Gastroesophageal sphincter (tissue), 3 donors: ENCODE results near the gene CD160.
"Not testable (repeated sequence)": the region's sequence is repeated elsewhere in the genome, so short reads cannot be mapped to it uniquely, and the experiment has no call there.

ENCODE experiments used
- CTCF ChIP-seq, 4 experiments: fragments of 200-600 bp in 2 of 4; fragments of 450-650 bp in 2 of 4; sonication (generic) in 1 of 4; IDR thresholded peaks; one replicate each; pipeline ENCODE4 v1.5.1; 2017 to 2019; ENCODE audit warnings: antibody characterized with exemption in 4 of 4, mild to moderate bottlenecking in 2 of 4, moderate library complexity in 2 of 4
- EP300 ChIP-seq: sonication (generic); formaldehyde crosslinking; IDR thresholded peaks from one replicate; pipeline ENCODE4 v1.6.1; 2017; ENCODE audit warnings: antibody characterized with exemption, mild to moderate bottlenecking

DNA sequence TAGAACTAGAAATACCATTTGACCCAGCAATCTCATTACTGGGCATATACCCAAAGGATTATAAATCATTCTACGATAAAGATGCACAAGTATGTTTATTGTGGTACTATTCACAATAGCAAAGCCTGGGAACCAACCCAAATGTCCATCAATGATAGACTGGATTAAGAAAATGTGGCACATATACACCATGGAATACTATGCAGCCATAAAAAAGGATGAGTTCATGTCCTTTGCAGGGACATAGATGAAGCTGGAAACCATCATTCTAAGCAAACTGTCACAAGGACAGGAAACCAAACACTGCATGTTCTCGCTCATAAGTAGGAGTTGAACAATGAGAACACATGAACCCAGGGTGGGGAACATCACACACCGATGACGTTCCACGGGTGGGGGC lies 6.9 kb downstream of the CD160 start:
- not testable (repeated sequence) for TF ChIP-seq CTCF (IDR thresholded peaks at IDR 0.05); EP300
